ENCODE measurements around the gene B3GNT5. TPM values are rescaled to one million over a fixed set of nuclear protein-coding genes. Genes with fewer than 3 reads are reported as not detected.

Gene B3GNT5
- total and polyA plus RNA-seq, 9 of the 15 experiments (the other 6 are each of a cell fraction or from before 2014, with no cell fraction given): 8.8 to 23.8 (median 14.4) TPM

DNA sequence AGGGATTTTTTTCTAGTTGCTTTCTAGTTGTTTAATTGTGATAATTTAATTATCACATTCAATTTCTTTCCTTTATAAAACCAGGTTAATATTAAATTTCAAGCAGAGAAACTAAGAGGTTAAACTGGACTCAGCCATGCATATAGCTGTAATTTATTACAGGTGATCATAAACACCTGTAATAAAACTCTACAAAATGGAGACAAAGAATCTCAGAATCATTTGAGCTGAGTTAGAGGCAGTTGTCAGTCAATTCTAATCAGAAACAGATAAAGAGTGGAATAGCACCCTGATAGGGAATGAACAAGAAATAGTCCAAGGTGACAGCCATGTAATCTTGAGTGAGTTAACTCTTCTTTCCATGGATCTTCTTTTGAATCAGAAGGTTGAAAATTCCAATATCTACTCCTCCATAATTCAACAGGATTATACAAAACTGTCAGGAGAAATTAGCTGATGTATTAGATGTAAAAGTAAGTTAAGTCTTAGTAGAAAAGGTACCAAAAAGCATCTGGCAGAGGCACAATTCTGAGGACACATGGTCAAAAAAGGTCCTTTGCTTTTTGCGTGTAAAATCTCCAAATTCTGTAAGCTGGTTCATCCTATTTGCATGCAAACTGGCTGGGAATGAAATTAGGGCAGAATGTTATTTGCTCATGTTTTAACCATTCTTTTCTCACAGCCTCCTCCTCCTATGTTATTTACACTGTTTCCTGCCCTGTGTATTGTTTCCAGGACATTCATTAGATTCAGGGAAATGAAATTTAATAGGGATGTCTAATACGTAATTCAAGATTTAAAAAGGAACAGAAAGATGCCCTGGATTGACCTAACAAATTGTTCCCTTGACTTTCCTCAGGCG lies 39.4 kb upstream of the B3GNT5 start (continued):
- TF ChIP-seq, protein P1, sequence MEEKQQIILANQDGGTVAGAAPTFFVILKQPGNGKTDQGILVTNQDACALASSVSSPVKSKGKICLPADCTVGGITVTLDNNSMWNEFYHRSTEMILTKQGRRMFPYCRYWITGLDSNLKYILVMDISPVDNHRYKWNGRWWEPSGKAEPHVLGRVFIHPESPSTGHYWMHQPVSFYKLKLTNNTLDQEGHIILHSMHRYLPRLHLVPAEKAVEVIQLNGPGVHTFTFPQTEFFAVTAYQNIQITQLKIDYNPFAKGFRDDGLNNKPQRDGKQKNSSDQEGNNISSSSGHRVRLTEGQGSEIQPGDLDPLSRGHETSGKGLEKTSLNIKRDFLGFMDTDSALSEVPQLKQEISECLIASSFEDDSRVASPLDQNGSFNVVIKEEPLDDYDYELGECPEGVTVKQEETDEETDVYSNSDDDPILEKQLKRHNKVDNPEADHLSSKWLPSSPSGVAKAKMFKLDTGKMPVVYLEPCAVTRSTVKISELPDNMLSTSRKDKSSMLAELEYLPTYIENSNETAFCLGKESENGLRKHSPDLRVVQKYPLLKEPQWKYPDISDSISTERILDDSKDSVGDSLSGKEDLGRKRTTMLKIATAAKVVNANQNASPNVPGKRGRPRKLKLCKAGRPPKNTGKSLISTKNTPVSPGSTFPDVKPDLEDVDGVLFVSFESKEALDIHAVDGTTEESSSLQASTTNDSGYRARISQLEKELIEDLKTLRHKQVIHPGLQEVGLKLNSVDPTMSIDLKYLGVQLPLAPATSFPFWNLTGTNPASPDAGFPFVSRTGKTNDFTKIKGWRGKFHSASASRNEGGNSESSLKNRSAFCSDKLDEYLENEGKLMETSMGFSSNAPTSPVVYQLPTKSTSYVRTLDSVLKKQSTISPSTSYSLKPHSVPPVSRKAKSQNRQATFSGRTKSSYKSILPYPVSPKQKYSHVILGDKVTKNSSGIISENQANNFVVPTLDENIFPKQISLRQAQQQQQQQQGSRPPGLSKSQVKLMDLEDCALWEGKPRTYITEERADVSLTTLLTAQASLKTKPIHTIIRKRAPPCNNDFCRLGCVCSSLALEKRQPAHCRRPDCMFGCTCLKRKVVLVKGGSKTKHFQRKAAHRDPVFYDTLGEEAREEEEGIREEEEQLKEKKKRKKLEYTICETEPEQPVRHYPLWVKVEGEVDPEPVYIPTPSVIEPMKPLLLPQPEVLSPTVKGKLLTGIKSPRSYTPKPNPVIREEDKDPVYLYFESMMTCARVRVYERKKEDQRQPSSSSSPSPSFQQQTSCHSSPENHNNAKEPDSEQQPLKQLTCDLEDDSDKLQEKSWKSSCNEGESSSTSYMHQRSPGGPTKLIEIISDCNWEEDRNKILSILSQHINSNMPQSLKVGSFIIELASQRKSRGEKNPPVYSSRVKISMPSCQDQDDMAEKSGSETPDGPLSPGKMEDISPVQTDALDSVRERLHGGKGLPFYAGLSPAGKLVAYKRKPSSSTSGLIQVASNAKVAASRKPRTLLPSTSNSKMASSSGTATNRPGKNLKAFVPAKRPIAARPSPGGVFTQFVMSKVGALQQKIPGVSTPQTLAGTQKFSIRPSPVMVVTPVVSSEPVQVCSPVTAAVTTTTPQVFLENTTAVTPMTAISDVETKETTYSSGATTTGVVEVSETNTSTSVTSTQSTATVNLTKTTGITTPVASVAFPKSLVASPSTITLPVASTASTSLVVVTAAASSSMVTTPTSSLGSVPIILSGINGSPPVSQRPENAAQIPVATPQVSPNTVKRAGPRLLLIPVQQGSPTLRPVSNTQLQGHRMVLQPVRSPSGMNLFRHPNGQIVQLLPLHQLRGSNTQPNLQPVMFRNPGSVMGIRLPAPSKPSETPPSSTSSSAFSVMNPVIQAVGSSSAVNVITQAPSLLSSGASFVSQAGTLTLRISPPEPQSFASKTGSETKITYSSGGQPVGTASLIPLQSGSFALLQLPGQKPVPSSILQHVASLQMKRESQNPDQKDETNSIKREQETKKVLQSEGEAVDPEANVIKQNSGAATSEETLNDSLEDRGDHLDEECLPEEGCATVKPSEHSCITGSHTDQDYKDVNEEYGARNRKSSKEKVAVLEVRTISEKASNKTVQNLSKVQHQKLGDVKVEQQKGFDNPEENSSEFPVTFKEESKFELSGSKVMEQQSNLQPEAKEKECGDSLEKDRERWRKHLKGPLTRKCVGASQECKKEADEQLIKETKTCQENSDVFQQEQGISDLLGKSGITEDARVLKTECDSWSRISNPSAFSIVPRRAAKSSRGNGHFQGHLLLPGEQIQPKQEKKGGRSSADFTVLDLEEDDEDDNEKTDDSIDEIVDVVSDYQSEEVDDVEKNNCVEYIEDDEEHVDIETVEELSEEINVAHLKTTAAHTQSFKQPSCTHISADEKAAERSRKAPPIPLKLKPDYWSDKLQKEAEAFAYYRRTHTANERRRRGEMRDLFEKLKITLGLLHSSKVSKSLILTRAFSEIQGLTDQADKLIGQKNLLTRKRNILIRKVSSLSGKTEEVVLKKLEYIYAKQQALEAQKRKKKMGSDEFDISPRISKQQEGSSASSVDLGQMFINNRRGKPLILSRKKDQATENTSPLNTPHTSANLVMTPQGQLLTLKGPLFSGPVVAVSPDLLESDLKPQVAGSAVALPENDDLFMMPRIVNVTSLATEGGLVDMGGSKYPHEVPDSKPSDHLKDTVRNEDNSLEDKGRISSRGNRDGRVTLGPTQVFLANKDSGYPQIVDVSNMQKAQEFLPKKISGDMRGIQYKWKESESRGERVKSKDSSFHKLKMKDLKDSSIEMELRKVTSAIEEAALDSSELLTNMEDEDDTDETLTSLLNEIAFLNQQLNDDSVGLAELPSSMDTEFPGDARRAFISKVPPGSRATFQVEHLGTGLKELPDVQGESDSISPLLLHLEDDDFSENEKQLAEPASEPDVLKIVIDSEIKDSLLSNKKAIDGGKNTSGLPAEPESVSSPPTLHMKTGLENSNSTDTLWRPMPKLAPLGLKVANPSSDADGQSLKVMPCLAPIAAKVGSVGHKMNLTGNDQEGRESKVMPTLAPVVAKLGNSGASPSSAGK (IDR thresholded peaks at IDR 0.05): no peak
- TF ChIP-seq PHB2 (IDR thresholded peaks at IDR 0.05; ENCODE audit: low read depth): no peak
- no peak for TF ChIP-seq ZNF586 (CRISPR knock-in tag; conservative IDR thresholded peaks at IDR 0.05)
- no peak for TF ChIP-seq MCM7 (IDR thresholded peaks at IDR 0.05)
- TF ChIP-seq, protein P2, sequence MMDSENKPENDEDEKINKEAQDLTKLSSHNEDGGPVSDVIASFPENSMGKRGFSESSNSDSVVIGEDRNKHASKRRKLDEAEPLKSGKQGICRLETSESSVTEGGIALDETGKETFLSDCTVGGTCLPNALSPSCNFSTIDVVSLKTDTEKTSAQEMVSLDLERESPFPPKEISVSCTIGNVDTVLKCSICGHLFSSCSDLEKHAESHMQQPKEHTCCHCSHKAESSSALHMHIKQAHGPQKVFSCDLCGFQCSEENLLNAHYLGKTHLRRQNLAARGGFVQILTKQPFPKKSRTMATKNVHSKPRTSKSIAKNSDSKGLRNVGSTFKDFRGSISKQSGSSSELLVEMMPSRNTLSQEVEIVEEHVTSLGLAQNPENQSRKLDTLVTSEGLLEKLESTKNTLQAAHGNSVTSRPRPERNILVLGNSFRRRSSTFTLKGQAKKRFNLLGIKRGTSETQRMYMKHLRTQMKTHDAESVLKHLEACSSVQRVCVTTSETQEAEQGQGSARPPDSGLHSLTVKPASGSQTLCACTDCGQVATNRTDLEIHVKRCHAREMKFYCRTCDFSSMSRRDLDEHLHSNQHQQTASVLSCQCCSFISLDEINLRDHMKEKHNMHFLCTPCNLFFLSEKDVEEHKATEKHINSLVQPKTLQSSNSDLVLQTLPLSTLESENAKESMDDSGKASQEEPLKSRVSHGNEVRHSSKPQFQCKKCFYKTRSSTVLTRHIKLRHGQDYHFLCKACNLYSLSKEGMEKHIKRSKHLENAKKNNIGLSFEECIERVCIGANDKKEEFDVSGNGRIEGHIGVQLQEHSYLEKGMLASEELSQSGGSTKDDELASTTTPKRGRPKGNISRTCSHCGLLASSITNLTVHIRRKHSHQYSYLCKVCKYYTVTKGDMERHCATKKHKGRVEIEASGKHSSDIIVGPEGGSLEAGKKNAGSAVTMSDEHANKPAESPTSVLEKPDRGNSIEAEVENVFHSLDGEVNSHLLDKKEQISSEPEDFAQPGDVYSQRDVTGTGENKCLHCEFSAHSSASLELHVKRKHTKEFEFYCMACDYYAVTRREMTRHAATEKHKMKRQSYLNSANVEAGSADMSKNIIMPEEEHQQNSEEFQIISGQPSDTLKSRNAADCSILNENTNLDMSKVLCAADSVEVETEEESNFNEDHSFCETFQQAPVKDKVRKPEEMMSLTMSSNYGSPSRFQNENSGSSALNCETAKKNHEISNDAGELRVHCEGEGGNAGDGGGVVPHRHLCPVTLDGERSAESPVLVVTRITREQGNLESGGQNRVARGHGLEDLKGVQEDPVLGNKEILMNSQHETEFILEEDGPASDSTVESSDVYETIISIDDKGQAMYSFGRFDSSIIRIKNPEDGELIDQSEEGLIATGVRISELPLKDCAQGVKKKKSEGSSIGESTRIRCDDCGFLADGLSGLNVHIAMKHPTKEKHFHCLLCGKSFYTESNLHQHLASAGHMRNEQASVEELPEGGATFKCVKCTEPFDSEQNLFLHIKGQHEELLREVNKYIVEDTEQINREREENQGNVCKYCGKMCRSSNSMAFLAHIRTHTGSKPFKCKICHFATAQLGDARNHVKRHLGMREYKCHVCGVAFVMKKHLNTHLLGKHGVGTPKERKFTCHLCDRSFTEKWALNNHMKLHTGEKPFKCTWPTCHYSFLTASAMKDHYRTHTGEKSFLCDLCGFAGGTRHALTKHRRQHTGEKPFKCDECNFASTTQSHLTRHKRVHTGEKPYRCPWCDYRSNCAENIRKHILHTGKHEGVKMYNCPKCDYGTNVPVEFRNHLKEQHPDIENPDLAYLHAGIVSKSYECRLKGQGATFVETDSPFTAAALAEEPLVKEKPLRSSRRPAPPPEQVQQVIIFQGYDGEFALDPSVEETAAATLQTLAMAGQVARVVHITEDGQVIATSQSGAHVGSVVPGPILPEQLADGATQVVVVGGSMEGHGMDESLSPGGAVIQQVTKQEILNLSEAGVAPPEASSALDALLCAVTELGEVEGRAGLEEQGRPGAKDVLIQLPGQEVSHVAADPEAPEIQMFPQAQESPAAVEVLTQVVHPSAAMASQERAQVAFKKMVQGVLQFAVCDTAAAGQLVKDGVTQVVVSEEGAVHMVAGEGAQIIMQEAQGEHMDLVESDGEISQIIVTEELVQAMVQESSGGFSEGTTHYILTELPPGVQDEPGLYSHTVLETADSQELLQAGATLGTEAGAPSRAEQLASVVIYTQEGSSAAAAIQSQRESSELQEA (IDR thresholded peaks at IDR 0.05; ENCODE audit: low read depth): no peak
- TF ChIP-seq KDM1A (IDR thresholded peaks at IDR 0.05): no peak
